ENCODE data around the gene TTC24.
"Not testable (repeated sequence)": the region's sequence is repeated elsewhere in the genome, so short reads cannot be mapped to it uniquely, and the experiment has no call there.

TTC24 gene

GRCh38 chr1:156601892-156602291 lies 22.4 kb downstream of the TTC24 start:
- in situ Hi-C loops (cut with HindIII; ENCODE audit: low sequenced_read_pairs), result no loop called here

- in situ Hi-C loops (cut with HindIII; ENCODE audit: low sequenced_read_pairs), result no loop called here
Observed at GRCh38 chr1:156602557-156602993, 23.1 kb downstream of the TTC24 start.

- in situ Hi-C loops (cut with HindIII; ENCODE audit: low sequenced_read_pairs), result not testable (repeated sequence)
Observed at GRCh38 chr1:156607344-156607743, 27.8 kb downstream of the TTC24 start.

DNA sequence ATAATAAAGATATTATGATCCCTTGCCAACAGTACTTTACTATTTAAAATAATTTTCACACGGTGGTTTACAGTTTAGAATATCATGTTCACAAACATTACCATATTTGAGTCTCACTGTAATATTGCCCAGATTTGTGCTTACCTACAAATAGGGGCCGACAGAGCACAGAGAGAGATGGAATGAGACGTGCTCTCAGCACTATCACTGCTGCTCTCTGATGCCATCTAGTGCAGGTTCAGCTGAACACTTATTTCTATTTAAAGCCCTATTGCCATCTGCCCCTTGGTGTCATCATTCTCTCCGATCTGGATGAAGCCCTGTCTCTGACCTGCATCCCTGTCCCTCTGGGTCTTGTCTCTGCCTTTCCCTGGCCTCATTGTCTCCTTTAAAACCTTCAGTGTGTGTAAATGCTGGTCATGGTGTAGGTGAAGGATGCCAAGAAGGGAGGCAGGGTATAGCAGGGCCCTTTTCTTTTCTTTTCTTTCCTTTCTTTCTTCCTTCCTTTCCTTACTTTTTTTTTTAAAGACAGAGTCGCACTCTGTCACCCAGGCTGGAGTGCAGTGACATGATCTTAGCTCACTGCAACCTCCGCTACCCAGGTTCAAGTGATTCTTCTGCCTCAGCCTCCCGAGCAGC lies 28.6 kb downstream of the TTC24 start:
- in situ Hi-C loops (cut with HindIII; ENCODE audit: low sequenced_read_pairs), result no loop called here

GRCh38 chr1:156608981-156609380 lies 29.5 kb downstream of the TTC24 start:
- in situ Hi-C loops (cut with HindIII; ENCODE audit: low sequenced_read_pairs), result no loop called here

GRCh38 chr1:156610072-156610471 lies 30.5 kb downstream of the TTC24 start:
- in situ Hi-C loops (cut with HindIII; ENCODE audit: low sequenced_read_pairs), result not testable (repeated sequence)

- in situ Hi-C loops (cut with HindIII; ENCODE audit: low sequenced_read_pairs), result no loop called here
Observed at GRCh38 chr1:156612666-156613065, 33.1 kb downstream of the TTC24 start.

- in situ Hi-C loops (cut with HindIII; ENCODE audit: low sequenced_read_pairs), result loop anchor here (5.0 kb wide), 1 partner anchor 39 kb away; the partner anchor contains the start of gene TTC24
Observed at GRCh38 chr1:156615946-156616345, 36.4 kb downstream of the TTC24 start.

- in situ Hi-C loops (cut with HindIII; ENCODE audit: low sequenced_read_pairs), result loop anchor here (5.0 kb wide), 1 partner anchor 39 kb away; the partner anchor contains the start of gene TTC24
Observed at GRCh38 chr1:156616463-156616862, 36.9 kb downstream of the TTC24 start.

- in situ Hi-C loops (cut with HindIII; ENCODE audit: low sequenced_read_pairs), result loop anchor here (5.0 kb wide), 1 partner anchor 42 kb away; the partner anchor contains the start of gene TTC24
Observed at GRCh38 chr1:156618853-156619581, 39.5 kb downstream of the TTC24 start, which contains the start of gene HAPLN2. Gene HAPLN2 (plus strand): TSS chr1:156619415. CDS start chr1:156623491, 4,076 bp downstream.

DNA sequence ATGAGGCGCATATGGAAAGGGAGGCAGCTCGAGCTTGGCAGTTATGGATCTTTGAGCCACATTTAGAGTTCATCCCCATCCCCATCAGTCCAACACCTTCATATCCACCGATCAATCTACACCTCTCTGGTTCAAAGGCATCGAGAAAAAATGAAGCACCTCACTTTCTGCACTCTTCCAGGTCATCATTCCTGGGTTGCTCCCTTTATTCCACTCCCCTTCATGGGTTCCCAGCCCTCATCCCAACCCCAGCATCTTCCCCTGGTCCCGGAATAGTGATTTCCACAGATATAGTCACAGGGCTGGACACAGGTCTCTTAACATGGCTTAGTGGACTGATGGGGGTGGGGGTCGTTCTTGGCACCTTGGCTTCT lies 40.0 kb downstream of the TTC24 start:
- in situ Hi-C loops (cut with HindIII; ENCODE audit: low sequenced_read_pairs), result loop anchor here (5.0 kb wide), 1 partner anchor 42 kb away; the partner anchor contains the start of gene TTC24

- in situ Hi-C loops (cut with HindIII; ENCODE audit: low sequenced_read_pairs), result loop anchor here (5.0 to 10.0 kb wide), 2 partner anchors 92 to 100 kb away; no protein-coding TSS in a partner anchor
Observed at GRCh38 chr1:156622581-156623297, 43.2 kb downstream of the TTC24 start.

DNA sequence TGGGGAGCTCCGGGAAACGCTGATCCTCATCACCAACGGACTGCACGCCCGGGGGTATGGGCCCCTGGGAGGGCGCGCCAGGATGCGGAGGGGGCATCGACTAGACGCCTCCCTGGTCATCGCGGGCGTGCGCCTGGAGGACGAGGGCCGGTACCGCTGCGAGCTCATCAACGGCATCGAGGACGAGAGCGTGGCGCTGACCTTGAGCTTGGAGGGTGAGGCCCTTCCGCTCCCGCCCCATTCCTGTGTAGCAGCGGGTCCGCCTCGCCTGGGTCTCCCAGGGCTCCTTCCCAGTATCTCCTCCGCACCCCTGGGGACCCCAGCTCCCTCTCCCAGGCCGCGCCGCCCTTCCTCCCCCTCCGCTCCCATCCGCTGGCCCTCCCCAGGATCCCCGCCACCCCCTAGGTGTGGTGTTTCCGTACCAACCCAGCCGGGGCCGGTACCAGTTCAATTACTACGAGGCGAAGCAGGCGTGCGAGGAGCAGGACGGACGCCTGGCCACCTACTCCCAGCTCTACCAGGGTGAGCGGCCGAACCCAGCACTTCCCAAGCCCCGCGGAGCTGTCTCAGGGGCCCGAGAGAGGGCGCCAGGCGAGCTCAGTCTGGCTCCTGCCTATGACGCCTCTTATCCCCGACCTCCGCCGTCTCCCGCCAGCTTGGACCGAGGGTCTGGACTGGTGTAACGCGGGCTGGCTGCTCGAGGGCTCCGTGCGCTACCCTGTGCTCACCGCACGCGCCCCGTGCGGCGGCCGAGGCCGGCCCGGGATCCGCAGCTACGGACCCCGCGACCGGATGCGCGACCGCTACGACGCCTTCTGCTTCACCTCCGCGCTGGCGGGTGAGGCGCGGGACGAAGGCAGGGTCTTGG lies 44.7 kb downstream of the TTC24 start:
- in situ Hi-C loops (cut with HindIII; ENCODE audit: low sequenced_read_pairs), result loop anchor here (5.0 to 10.0 kb wide), 2 partner anchors 91 to 102 kb away; no protein-coding TSS in a partner anchor

DNA sequence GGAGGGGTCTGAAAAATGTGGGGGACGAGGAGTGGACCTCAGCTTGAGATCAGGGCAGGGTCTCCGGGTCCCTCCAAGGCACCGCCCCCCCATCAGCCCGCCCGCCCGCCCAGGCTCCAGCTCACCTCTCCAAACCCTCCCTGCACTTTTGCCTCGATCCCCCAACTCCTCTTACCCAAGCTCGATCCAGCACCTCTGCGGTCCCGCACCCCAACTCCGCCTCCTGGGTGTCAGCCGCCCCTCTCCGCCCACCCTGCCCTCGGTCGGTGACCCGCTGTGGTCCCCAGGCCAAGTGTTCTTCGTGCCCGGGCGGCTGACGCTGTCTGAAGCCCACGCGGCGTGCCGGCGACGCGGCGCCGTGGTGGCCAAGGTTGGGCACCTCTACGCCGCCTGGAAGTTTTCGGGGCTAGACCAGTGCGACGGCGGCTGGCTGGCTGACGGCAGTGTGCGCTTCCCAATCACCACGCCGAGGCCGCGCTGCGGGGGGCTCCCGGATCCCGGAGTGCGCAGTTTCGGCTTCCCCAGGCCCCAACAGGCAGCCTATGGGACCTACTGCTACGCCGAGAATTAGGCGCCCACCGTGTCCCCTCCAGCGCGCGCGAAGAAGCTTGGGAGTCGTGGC lies 45.4 kb downstream of the TTC24 start:
- in situ Hi-C loops (cut with HindIII; ENCODE audit: low sequenced_read_pairs), result loop anchor here (5.0 to 10.0 kb wide), 3 partner anchors 57 to 103 kb away; no protein-coding TSS in a partner anchor

DNA sequence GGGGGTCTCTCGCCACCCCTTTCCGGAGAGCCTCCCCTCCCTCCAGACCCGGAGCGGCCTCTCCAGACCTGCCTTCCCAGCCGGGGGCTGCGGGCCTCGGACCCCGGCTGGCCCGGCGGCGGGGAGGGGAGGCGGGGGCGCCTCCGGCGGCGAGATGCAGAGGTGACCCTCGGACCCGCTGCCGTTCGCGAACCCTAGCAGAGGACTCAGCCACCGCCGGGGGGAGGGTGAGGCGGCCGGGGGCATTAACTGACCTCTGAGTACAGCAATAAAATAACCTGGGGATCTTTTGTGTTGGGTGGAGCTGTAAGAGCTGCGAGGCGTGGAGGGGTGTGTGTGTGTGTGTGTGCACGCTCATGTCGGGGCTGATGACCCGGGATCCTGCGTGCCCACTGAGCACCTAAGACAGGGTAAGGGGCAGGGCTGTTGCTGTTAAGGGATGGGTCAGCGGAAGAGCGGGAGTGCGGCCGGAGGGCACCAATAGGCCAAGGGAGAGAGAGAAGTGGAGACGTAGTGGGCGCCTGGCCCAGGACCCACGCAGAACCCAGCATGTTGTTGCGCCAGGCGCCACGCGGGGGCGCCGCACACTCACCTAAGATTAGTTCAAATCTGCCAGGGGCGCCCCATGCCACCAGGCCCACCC lies 46.0 kb downstream of the TTC24 start:
- in situ Hi-C loops (cut with HindIII; ENCODE audit: low sequenced_read_pairs), result loop anchor here (5.0 to 10.0 kb wide), 2 partner anchors 57 to 89 kb away; no protein-coding TSS in a partner anchor

- in situ Hi-C loops (cut with HindIII; ENCODE audit: low sequenced_read_pairs), result loop anchor here (5.0 to 10.0 kb wide), 2 partner anchors 56 to 89 kb away; no protein-coding TSS in a partner anchor
Observed at GRCh38 chr1:156626079-156626438, 46.5 kb downstream of the TTC24 start.

DNA sequence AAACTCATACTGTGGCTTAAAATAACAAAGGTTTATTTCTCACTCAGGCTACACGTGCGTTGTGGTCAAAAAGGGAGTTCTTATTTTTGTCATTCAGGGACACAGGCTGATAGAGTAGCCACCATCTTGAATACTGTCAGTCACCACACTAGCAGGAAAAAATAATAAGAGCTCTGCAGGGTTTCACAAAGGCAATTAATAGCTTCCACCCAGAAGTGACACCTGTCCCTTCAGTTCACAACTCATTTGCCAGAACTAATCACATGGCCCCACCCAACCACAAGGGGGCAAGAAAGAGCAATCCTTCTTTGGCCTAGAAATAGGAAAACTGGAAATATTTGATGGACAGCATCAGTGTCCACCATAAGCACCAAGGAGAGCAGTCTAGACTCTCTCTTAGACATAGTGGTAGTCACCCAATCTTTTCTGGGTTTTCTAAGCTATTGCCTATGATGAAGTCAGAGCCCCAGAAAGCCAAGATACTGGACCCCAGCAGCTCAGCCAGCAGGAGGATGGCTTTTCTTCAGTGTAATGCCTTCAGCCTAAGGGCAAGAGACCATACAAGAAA lies 47.9 kb downstream of the TTC24 start:
- in situ Hi-C loops (cut with HindIII; ENCODE audit: low sequenced_read_pairs), result loop anchor here (5.0 to 10.0 kb wide), 2 partner anchors 55 to 87 kb away; no protein-coding TSS in a partner anchor

GRCh38 chr1:156629823-156630449 lies 50.4 kb downstream of the TTC24 start:
- in situ Hi-C loops (cut with HindIII; ENCODE audit: low sequenced_read_pairs), result loop anchor here (5.0 to 10.0 kb wide), 2 partner anchors 52 to 85 kb away; no protein-coding TSS in a partner anchor
